NCI-H1436 treated with DMSO at 0.1 percent for 48 hours (cell line): ENCODE data around the gene COL4A2.

ENCODE experiments used
- DNase-seq: peaks from one replicate; lab custom pipeline; 2025; lab: John Stamatoyannopoulos, UW

The COL4A2 gene

GRCh38 chr13:110557610-110558305 is 250.7 kb downstream of the COL4A2 start:
- DNase-seq: no peak

- DNase-seq: no peak
These were observed 252.4 kb downstream of the COL4A2 start for GRCh38 chr13:110559429-110559943.

GRCh38 chr13:110559986-110560385 is 252.9 kb downstream of the COL4A2 start:
- no peak for DNase-seq

GRCh38 chr13:110560601-110561343 is 253.7 kb downstream of the COL4A2 start:
- no peak for DNase-seq

GRCh38 chr13:110561344-110562035 is 254.4 kb downstream of the COL4A2 start, which contains the start of gene RAB20:
Gene RAB20, minus strand, starts transcription at chr13:110561722. Its CDS starts 203 bp downstream, at chr13:110561519.
- DNase-seq: no peak

GRCh38 chr13:110562036-110562597 is 255.0 kb downstream of the COL4A2 start:
- no peak for DNase-seq
